ENCODE data around the gene TRIM14.

DNA sequence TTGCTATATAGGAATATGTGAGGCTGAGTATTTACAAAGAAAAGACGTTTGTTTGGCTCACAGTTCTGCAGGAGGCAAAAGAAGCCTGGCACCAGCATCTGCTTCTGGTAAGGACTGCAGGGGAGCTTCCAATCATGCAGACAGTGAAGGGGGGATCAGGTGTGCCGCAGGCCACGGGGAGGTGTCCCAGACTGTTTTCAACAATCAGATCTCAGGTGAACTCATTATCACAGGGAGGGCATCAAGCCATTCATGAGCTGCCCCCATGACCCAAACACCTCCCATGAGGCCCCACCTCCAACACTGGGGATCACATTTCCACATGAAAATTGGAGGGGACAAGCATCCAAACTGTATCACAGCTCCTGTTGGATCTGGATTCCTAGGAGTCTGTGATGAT, 30.4 kb upstream of the TRIM14 start:
- TF ChIP-seq, protein P1, sequence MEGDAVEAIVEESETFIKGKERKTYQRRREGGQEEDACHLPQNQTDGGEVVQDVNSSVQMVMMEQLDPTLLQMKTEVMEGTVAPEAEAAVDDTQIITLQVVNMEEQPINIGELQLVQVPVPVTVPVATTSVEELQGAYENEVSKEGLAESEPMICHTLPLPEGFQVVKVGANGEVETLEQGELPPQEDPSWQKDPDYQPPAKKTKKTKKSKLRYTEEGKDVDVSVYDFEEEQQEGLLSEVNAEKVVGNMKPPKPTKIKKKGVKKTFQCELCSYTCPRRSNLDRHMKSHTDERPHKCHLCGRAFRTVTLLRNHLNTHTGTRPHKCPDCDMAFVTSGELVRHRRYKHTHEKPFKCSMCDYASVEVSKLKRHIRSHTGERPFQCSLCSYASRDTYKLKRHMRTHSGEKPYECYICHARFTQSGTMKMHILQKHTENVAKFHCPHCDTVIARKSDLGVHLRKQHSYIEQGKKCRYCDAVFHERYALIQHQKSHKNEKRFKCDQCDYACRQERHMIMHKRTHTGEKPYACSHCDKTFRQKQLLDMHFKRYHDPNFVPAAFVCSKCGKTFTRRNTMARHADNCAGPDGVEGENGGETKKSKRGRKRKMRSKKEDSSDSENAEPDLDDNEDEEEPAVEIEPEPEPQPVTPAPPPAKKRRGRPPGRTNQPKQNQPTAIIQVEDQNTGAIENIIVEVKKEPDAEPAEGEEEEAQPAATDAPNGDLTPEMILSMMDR (IDR thresholded peaks at IDR 0.05): no peak
- no peak for TF ChIP-seq ZFX (IDR thresholded peaks at IDR 0.05; ENCODE audit: borderline replicate concordance)

Measured in 22Rv1 (cell line).